HG02798 (cell line): ENCODE measurements around the gene RAPH1.
"Not testable (repeated sequence)": the region's sequence is repeated elsewhere in the genome, so short reads cannot be mapped to it uniquely, and the experiment has no call there.

Experiments used
- ATAC-seq: cut with Tn5 transposase; IDR thresholded peaks from one replicate; pipeline ENCODE4 v1.9.1; 2021; ENCODE audit warnings: mild to moderate bottlenecking; ENCODE audit not compliant: unreplicated experiment, poor library complexity

RAPH1 gene

GRCh38 chr2:203376173-203376572, 158.9 kb downstream of the RAPH1 start:
- no peak for ATAC-seq

GRCh38 chr2:203372706-203373105, 162.4 kb downstream of the RAPH1 start:
- not testable (repeated sequence) for ATAC-seq

- ATAC-seq: no peak
These were observed 168.2 kb downstream of the RAPH1 start for GRCh38 chr2:203366639-203367466.

- ATAC-seq: no peak
These were observed 173.2 kb downstream of the RAPH1 start for GRCh38 chr2:203361922-203362321.

GRCh38 chr2:203361495-203361894, 173.6 kb downstream of the RAPH1 start:
- ATAC-seq: no peak

- no peak for ATAC-seq
These were observed 174.2 kb downstream of the RAPH1 start for GRCh38 chr2:203360833-203361430.

GRCh38 chr2:203359450-203359849, 175.7 kb downstream of the RAPH1 start:
- no peak for ATAC-seq

GRCh38 chr2:203354966-203355365, 180.1 kb downstream of the RAPH1 start:
- no peak for ATAC-seq

- ATAC-seq: no peak
These were observed 182.4 kb downstream of the RAPH1 start for GRCh38 chr2:203352604-203353255.

GRCh38 chr2:203347375-203347774, 187.7 kb downstream of the RAPH1 start:
- ATAC-seq: no peak

GRCh38 chr2:203346612-203347011, 188.5 kb downstream of the RAPH1 start:
- ATAC-seq: no peak

GRCh38 chr2:203344667-203345066, 190.4 kb downstream of the RAPH1 start:
- ATAC-seq: no peak
